IPS DF 4.7 (cell line): Measurements from ENCODE around the gene ALKBH8.
"Not testable (repeated sequence)": the region's sequence is repeated elsewhere in the genome, so short reads cannot be mapped to it uniquely, and the experiment has no call there.

Experiments used
- DNase-seq: peaks from one replicate; pipeline ENCODE4 v3.0.0-alpha.2; 2013; ENCODE audit warnings: low spot score; ENCODE audit errors: extremely low read depth

ALKBH8 gene

GRCh38 chr11:107565219-107565937, at the start of gene ALKBH8:
Gene ALKBH8, minus strand, starts transcription at chr11:107565735. Its CDS starts 4,842 bp downstream, at chr11:107560893.
- DNase-seq: no peak

GRCh38 chr11:107612445-107612844, 46.9 kb upstream of the ALKBH8 start:
- no peak for DNase-seq

GRCh38 chr11:107609400-107610218, 44.1 kb upstream of the ALKBH8 start:
- DNase-seq: no peak

GRCh38 chr11:107608809-107609208, 43.3 kb upstream of the ALKBH8 start:
- no peak for DNase-seq

- no peak for DNase-seq
These were observed 40.6 kb upstream of the ALKBH8 start for GRCh38 chr11:107606141-107606540.

GRCh38 chr11:107605061-107606006, 39.8 kb upstream of the ALKBH8 start:
- DNase-seq: no peak

GRCh38 chr11:107598225-107599139, 32.9 kb upstream of the ALKBH8 start:
- DNase-seq: no peak

GRCh38 chr11:107594736-107595135, 29.2 kb upstream of the ALKBH8 start:
- no peak for DNase-seq

GRCh38 chr11:107593951-107594350, 28.4 kb upstream of the ALKBH8 start:
- no peak for DNase-seq

- DNase-seq: no peak
These were observed 27.3 kb upstream of the ALKBH8 start for GRCh38 chr11:107592813-107593212.

- no peak for DNase-seq
These were observed 26.7 kb upstream of the ALKBH8 start for GRCh38 chr11:107592231-107592590.

GRCh38 chr11:107591378-107592230, 26.1 kb upstream of the ALKBH8 start:
- no peak for DNase-seq

- no peak for DNase-seq
These were observed 25.2 kb upstream of the ALKBH8 start, which contains the start of gene ELMOD1 for GRCh38 chr11:107590460-107591377. Gene ELMOD1, plus strand, starts transcription at chr11:107591147. Its CDS starts 27,043 bp downstream, at chr11:107618190.

- DNase-seq: no peak
These were observed 21.9 kb upstream of the ALKBH8 start for GRCh38 chr11:107587306-107587979.

- no peak for DNase-seq
These were observed 18.2 kb upstream of the ALKBH8 start for GRCh38 chr11:107583629-107584195.

GRCh38 chr11:107581147-107581546, 15.6 kb upstream of the ALKBH8 start:
- DNase-seq: no peak

GRCh38 chr11:107579169-107579568, 13.6 kb upstream of the ALKBH8 start:
- DNase-seq: not testable (repeated sequence)

- no peak for DNase-seq
These were observed 11.8 kb upstream of the ALKBH8 start for GRCh38 chr11:107577346-107577711.
